ENCODE data around the gene C9orf153.

DNA sequence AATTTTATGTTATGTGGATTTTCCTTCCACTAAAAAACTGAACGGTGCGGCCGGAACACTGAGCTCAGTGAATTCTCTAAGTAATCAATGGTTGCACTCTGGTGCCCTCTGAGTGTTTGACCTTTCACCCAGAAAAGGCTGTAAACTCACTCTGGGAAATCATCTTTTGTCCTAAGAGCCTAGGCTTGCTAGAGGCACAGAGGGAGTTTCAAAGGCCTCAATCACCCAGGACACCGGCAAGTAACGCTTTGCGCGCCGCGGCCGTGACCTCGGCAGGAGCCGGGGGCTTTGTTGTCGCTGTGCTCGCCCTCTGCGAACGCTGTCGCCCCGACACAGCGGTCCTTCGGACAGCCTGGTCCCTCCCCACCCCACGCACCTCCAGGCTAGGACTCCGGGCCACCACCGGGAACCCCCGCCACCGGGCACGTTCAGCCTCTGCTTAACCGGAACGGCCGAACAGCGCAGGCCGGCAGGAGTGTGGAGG lies 22.2 kb upstream of the C9orf153 start:
- TF ChIP-seq, protein P1, sequence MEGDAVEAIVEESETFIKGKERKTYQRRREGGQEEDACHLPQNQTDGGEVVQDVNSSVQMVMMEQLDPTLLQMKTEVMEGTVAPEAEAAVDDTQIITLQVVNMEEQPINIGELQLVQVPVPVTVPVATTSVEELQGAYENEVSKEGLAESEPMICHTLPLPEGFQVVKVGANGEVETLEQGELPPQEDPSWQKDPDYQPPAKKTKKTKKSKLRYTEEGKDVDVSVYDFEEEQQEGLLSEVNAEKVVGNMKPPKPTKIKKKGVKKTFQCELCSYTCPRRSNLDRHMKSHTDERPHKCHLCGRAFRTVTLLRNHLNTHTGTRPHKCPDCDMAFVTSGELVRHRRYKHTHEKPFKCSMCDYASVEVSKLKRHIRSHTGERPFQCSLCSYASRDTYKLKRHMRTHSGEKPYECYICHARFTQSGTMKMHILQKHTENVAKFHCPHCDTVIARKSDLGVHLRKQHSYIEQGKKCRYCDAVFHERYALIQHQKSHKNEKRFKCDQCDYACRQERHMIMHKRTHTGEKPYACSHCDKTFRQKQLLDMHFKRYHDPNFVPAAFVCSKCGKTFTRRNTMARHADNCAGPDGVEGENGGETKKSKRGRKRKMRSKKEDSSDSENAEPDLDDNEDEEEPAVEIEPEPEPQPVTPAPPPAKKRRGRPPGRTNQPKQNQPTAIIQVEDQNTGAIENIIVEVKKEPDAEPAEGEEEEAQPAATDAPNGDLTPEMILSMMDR (IDR thresholded peaks at IDR 0.05): no peak
- no peak for TF ChIP-seq EZH2 (IDR thresholded peaks at IDR 0.05; ENCODE audit: borderline replicate concordance, insufficient read depth, low read depth, low read length, poor library complexity, severe bottlenecking)
